HS-27A (cell line): Measurements from ENCODE around the gene OR52E5.

ENCODE experiments used
- DNase-seq: peaks from one replicate; pipeline ENCODE4 v3.0.0-alpha.2; 2012; ENCODE audit warnings: low read depth, missing footprints

The OR52E5 gene

DNA sequence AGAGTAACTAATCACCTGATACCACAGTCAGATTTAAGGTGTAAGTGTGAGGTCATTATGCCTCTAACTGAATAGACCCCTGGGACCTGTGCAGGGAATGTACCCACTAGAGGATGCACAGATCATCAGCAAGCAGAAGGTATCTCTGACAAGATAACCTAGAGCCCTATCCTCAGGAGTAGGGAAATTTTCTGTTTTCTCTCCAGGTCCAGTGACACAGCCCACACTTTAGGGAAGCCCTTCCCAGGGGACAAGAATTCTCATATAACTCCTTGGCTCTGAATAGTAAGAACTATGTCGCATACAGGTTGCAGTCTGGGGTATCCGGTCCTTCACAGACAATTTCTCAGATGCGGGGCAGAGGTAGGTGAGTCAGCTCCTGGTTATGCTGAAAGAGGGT, at the start of gene OR52E5:
OR52E5 (plus strand) TSS at position 301 of the 400 bp plus-strand sequence. CDS start 7,569 bp downstream, outside the sequence.
- DNase-seq, result no peak

DNA sequence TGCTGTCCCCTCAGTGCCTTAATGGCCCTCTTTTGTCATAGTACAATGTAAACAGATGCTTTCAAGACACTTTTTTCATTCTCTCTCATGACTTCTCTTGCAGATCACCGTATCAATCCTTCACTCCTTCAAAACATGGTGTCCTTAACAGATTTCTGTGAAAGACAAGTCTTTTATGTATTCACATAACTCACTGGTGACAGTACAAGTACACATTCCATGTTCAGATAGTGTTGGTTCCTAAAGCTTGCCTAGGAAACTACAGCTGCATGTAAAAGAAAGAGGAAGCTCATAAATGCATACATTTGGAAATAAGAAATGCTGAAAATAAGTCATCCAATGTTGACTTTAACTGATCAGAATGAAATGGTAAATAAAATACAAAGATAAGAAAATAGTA, 46.3 kb upstream of the OR52E5 start:
- DNase-seq, result no peak

DNA sequence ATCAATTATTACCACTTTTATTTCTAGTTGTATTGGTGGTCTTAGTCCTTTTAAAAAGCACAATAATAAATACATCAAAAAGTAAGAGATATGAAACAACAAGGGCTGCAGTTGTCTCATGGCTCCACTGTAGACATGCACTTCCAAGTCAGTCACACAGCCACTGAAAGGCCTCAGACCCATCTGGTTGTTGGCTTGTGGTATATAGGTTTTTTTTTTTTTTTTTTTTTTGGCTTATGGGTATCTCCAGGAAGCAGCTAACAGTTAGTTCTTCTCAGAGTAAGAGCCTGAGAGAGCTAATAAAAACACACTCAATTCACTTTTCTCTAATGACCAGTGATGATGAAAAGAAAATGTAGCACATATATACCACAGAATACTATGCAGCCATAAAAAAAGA, 45.3 kb upstream of the OR52E5 start:
- DNase-seq, result no peak

GRCh38 chr11:5851002-5851401, 42.0 kb upstream of the OR52E5 start:
- DNase-seq, result no peak

DNA sequence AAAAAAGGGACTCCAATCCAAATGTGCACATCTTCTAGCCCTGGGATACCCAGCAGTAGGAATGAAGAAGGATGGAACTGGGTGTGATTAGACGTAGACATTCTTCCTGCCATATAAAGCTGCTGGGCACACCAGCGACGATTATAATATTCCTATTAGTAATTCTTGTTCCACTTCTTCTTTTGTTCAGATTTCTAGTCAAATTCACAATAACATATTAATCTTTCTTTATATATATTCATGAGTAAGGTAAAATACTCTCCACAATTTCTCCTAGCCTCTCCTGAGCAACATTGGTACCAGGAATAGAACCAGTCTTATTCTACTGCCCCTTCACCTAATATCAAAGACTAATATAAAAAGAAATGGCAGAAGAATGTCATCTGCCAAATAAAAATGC, 35.4 kb upstream of the OR52E5 start, which contains the start of gene OR52E8:
OR52E8 (minus strand) TSS at position 101 of the 400 bp plus-strand sequence; CDS start at position 101, 0 bp downstream.
- DNase-seq, result no peak

GRCh38 chr11:5865826-5866225, 27.2 kb upstream of the OR52E5 start:
- DNase-seq, result no peak

- no peak for DNase-seq
These were observed 14.4 kb upstream of the OR52E5 start for GRCh38 chr11:5878564-5878963.

DNA sequence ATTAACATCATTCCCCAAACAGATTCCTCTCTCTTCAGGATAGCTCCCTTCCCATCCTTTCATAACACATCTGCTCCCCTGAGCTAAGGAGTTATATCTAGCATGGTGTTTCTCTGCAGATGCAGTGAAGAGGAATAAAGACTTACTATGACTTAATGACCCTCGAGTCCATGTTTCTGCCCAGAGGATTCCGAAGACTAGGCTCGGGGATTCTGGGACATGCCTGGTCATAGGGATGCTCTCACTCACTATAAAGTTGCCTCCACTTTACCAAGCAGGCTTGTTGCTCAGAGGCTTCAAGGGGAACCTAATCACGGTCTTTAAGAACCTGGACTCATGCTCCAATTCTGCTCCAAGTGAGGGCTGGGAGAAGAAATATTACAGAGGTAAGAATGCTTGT, 12.7 kb upstream of the OR52E5 start, which contains the start of gene OR52E4:
OR52E4 (plus strand) TSS at position 301 of the 400 bp plus-strand sequence. CDS start 3,664 bp downstream, outside the sequence.
- no peak for DNase-seq

- DNase-seq, result no peak
These were observed 11.3 kb upstream of the OR52E5 start for GRCh38 chr11:5881756-5882155.

- no peak for DNase-seq
These were observed 5.8 kb upstream of the OR52E5 start for GRCh38 chr11:5887172-5887571.

DNA sequence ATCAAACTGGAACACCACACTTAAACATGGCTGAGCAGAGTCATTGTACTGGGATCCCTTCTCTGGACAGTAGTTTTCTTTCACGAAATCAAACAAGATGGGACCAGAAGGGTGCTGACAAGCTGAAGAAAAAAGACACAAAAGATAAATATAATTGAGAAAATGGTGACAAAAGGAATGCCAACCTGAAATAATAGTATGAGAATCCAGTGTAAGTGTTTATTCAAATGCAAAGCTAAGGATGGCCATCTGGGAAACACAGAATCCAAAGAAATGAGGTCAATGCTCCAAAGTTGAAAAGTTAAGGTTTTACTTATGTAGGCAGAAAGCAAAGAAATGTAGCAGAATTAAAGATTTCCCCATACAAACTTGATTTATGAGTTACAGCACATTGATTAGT, 5.3 kb upstream of the OR52E5 start:
- no peak for DNase-seq

GRCh38 chr11:5891216-5891800, 1.7 kb upstream of the OR52E5 start:
- no peak for DNase-seq

DNA sequence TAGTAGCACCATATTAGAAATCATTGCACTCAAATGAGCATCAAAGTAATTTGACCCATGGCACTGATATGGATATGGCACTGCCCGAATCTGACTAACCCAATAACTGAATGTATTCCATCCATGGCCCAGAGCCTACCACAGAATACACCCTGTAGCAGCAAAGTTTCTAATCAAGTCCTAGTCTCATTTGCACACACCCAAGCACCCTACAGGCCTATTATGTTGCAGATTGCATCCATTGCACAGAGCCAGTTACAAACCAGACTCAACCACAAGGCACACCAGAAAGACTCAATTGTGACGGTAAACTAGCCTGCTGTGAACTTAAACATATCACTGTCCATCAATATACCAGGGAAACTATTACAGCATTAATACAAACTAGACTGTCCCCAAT, 6.5 kb downstream of the OR52E5 start:
- DNase-seq, result no peak

- DNase-seq, result no peak
These were observed 17.5 kb downstream of the OR52E5 start for GRCh38 chr11:5910540-5910939.

DNA sequence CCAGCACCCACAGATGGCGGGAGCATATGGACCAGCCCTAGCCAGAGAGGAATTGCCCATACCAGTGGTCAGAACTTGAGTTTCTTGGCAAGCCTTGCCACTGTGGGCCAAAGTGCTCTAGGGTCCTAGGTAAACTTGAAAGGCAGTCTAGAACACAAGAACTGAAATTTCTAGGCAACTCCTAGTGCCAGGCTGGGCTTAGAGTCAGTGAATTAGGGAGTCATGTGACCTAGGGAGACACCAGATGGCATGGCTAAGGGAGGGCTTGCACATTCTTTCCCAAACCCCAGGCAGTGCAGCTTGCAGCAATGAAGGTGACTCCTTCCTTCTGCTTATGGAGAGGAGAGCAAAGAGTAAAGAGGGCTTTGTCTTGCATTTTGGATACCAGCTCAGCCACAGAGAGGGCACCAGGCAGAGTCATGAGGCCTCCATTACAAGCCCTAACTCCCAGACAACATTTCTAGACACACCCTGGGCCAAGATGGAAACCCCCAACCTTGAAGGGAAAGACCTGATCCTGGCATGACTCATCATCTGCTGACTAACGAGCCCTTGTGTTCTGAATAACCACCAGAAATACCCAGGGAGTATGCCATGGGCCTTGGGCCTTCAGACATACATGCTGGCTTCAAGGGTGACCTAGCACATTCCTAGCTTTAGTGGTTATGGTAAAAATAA, 29.9 kb downstream of the OR52E5 start:
- peak; percentile 8 for DNase-seq

DNA sequence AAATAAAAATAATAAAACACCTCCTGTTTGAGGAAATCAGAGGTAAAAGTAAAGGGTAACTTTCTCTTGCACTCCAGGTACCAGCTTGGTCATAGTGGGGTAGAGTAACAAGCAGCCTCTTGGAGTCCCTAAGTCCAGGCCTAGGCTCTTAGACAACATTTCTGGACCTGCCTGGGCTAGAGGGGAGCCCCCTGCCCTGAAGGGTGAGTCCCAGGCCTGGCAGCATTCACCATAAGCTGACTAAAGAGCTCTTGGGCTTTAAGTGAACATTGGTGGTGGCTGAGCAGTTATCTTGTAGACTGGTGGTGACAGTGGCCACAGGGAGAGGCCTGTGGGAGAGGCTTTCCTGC, 30.4 kb downstream of the OR52E5 start:
- no peak for DNase-seq

- no peak for DNase-seq
These were observed 30.8 kb downstream of the OR52E5 start for GRCh38 chr11:5923794-5924193.

- no peak for DNase-seq
These were observed 35.3 kb downstream of the OR52E5 start for GRCh38 chr11:5928271-5928670.

DNA sequence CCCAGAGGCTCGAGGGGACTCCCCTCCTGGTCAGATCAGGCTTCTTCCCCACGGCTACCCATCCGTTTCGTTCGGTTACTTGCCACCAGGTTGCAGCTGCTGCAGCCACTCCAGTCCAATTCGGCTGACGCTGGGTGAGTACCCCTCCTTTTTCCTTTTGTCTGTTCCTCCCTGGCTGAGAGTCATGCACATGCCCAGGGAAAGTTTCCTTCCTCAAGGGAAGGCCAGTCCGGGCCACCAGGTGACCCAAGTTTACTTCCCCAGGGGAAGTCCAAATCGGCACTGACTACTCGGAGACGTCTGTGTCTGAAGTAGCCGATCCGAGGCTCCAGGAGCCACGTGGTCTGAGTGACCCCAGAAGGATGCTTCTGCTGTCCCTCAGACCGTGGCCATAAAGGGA, 35.8 kb downstream of the OR52E5 start:
- DNase-seq, result no peak

DNA sequence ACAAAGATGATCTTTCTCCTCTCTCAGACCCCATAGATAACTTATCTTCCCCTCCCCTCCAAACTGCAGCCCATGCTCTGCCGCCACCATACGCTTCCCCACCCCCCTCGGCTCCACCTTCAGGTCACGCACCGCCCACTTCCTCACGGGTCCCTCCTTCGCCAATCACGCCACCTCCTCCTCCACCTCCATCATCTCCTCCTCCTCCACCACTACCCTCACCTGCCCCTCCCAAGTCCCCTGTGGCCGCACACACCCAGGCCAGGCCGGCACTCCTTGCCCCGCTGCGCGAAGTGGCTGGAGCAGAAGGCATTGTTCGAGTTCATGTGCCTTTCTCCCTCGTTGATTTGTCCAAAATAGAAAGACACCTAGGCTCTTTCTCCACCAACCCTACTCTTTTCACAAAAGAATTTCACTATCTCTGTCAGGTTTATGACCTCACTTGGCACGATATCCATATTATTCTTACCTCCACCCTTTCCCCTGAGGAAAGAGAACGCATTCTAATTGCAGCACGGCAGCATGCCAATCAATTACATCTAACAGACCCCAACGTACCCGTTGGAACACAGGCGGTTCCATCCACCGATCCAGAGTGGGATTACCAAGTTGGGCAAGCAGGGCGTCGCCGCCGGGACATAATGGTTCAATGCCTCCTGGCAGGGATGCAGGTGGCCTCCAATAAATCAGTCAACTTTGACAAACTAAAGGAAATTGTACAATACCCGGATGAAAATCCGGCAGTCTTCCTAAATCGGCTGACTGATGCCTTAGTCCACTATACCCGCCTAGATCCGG, 36.8 kb downstream of the OR52E5 start:
- no peak for DNase-seq

GRCh38 chr11:5930614-5931013, 37.6 kb downstream of the OR52E5 start:
- DNase-seq, result no peak

GRCh38 chr11:5931061-5931460, 38.1 kb downstream of the OR52E5 start:
- no peak for DNase-seq

- DNase-seq, result no peak
These were observed 39.7 kb downstream of the OR52E5 start for GRCh38 chr11:5932671-5933070.
